VCaP (cell line): Measurements from ENCODE around the gene ATP8A1.

Source experiments
- H3K27ac ChIP-seq: fragments of 450-650 bp; 2 replicates; pipeline ENCODE4 v1.5.1; 2017
- CTCF ChIP-seq: fragments of 450-650 bp; conservative IDR thresholded peaks from 2 replicates; pipeline ENCODE4 v1.5.1; 2017; ENCODE audit warnings: mild to moderate bottlenecking, moderate library complexity

The ATP8A1 gene

GRCh38 chr4:42632653-42633382 lies 24.1 kb downstream of the ATP8A1 start:
- H3K27ac ChIP-seq, result no peak overlapping the region
- no peak for TF ChIP-seq CTCF

GRCh38 chr4:42630908-42631307 lies 26.0 kb downstream of the ATP8A1 start:
- no peak for TF ChIP-seq CTCF
- H3K27ac ChIP-seq, result no peak overlapping the region

- no peak for TF ChIP-seq CTCF
- no peak overlapping the region for H3K27ac ChIP-seq
These were observed 28.2 kb downstream of the ATP8A1 start for GRCh38 chr4:42628740-42629139.

- no peak for TF ChIP-seq CTCF
- no peak overlapping the region for H3K27ac ChIP-seq
These were observed 28.8 kb downstream of the ATP8A1 start for GRCh38 chr4:42627885-42628646.

GRCh38 chr4:42626629-42627146 lies 30.2 kb downstream of the ATP8A1 start:
- no peak overlapping the region for H3K27ac ChIP-seq
- TF ChIP-seq CTCF, result no peak

- no peak overlapping the region for H3K27ac ChIP-seq
- no peak for TF ChIP-seq CTCF
These were observed 31.6 kb downstream of the ATP8A1 start for GRCh38 chr4:42625329-42625728.

- no peak for TF ChIP-seq CTCF
- no peak overlapping the region for H3K27ac ChIP-seq
These were observed 32.4 kb downstream of the ATP8A1 start for GRCh38 chr4:42624551-42624950.
